MCF 10A (cell line): ENCODE data around the gene CA11. TPM values are rescaled to one million over a fixed set of nuclear protein-coding genes. Genes with fewer than 3 reads are reported as not detected.
A peak's percentile ranks its signal among the peaks of the same experiment; 100 is the strongest.

Experiments
- BruUV-seq: library from RNA; stranded (reverse); fragments of 400-500 nt; replicated peaks from 2 replicates; lab custom pipeline; 2021; lab: Mats Ljungman, UMichigan
- CTCF ChIA-PET: fragments of 300-600 bp; sonication (Branson Sonifier 250); formaldehyde crosslinking; extraction: SDS; loops from one replicate; lab custom pipeline; 2021; ENCODE audit warnings: antibody characterized with exemption, inconsistent platforms; lab: Yijun Ruan, JAX
- POLR2A ChIA-PET: fragments of 300-600, 350-650 bp; sonication (Branson Sonifier 250); formaldehyde crosslinking; extraction: SDS; loops from one replicate; lab custom pipeline; 2020; ENCODE audit warnings: antibody characterized with exemption, inconsistent platforms; lab: Yijun Ruan, JAX
- DNase-seq: peaks from one replicate; pipeline ENCODE4 v3.0.0-alpha.2; 2018; ENCODE audit not compliant: unreplicated experiment
- H3K27ac Mint-ChIP-seq: one replicate; pipeline ENCODE4 v1.8.0; 2022; ENCODE audit warnings: mild to moderate bottlenecking, low read depth, mixed read lengths; ENCODE audit not compliant: unreplicated experiment
- H3K27me3 Mint-ChIP-seq: one replicate; pipeline ENCODE4 v1.8.0; 2022; ENCODE audit warnings: mixed read lengths; ENCODE audit not compliant: insufficient read depth, unreplicated experiment
- H3K36me3 Mint-ChIP-seq: one replicate; pipeline ENCODE4 v1.8.0; 2022; ENCODE audit warnings: mild to moderate bottlenecking, moderate library complexity, mixed read lengths; ENCODE audit not compliant: insufficient read depth, unreplicated experiment
- H3K4me1 Mint-ChIP-seq: one replicate; pipeline ENCODE4 v1.8.0; 2022; ENCODE audit warnings: mixed read lengths; ENCODE audit not compliant: insufficient read depth, unreplicated experiment
- H3K4me3 Mint-ChIP-seq: one replicate; pipeline ENCODE4 v1.8.0; 2022; ENCODE audit warnings: mild to moderate bottlenecking, moderate library complexity, mixed read lengths; ENCODE audit not compliant: unreplicated experiment
- H3K9me3 Mint-ChIP-seq: one replicate; pipeline ENCODE4 v1.8.0; 2022; ENCODE audit warnings: mixed read lengths; ENCODE audit not compliant: unreplicated experiment
- intact Hi-C: fragments of 100-400 bp; cut with micrococcal nuclease; formaldehyde crosslinking; loops from 2 replicates; pipeline ENCODE4 v1.14.1; 2022
- total RNA-seq: library from RNA; stranded (reverse); gene quantifications from 2 replicates; pipeline ENCODE4 v1.2.3, GENCODE V29; 2022
- TF ChIP-seq, protein P1 (sequence below): fragments of 200-600 bp; IDR thresholded peaks from one replicate; pipeline ENCODE4 v1.8.0; 2022; ENCODE audit warnings: antibody characterized with exemption, mild to moderate bottlenecking; ENCODE audit not compliant: unreplicated experiment

The CA11 gene
- total RNA-seq, 1 experiment from 2014 or later = 2.9 TPM

DNA sequence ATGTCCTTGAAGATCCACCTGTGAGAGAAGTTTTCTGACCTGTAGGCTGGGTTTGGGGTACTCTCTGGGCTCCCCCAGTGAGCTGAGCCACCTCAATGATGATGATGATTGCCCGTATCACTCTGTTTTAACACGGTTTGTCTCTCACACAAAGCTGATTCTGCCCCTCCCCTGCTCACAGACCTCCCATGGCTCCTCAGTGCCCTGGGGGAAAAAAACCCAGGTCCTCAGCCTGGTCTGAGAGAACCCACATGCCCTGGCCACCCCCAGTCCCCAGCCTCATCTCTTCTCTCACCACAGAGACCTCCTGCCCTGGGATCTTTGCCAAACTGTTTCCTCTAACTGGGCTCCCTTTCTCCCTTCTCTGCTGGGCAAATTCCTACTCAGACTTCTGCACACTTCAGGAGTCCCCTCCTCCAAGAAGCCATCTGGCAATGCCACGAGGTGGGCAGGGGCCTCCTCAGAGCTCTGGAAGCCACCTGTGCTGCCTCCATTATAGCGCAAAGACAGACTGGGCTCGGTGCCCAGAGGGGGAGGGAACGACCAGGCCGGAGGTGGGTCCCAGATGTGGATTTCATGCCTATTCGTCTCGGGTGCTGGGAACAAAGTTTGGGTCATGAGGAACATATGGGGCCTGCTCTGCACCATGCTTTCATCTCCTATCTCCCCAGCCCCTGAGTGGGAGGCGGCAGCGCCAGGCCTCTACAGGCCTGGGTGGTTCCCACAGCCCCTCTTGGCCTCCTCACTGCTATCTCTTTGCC, 8.5 kb upstream of the CA11 start:
- intact Hi-C loops = no loop called here
- Mint-ChIP-seq H3K9me3 (no peaks in the 10 kb centered on the region), H3K27me3 (no peaks in the 10 kb centered on the region), H3K36me3 (no peaks in the 10 kb centered on the region), H3K27ac (no peak overlapping the region), H3K4me3 (no peak overlapping the region), H3K4me1 (peaks cover 16% of the 10 kb centered on the region)
- TF ChIP-seq, protein P1, sequence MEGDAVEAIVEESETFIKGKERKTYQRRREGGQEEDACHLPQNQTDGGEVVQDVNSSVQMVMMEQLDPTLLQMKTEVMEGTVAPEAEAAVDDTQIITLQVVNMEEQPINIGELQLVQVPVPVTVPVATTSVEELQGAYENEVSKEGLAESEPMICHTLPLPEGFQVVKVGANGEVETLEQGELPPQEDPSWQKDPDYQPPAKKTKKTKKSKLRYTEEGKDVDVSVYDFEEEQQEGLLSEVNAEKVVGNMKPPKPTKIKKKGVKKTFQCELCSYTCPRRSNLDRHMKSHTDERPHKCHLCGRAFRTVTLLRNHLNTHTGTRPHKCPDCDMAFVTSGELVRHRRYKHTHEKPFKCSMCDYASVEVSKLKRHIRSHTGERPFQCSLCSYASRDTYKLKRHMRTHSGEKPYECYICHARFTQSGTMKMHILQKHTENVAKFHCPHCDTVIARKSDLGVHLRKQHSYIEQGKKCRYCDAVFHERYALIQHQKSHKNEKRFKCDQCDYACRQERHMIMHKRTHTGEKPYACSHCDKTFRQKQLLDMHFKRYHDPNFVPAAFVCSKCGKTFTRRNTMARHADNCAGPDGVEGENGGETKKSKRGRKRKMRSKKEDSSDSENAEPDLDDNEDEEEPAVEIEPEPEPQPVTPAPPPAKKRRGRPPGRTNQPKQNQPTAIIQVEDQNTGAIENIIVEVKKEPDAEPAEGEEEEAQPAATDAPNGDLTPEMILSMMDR = no peak
- POLR2A ChIA-PET = interaction anchor here (0.6 kb wide), 1 partner anchor 43 kb away, joined by 4 read pairs; no protein-coding TSS in a partner anchor
- CTCF ChIA-PET = no interaction called here
- BruUV-seq = no TSS peak
- DNase-seq = no peak

DNA sequence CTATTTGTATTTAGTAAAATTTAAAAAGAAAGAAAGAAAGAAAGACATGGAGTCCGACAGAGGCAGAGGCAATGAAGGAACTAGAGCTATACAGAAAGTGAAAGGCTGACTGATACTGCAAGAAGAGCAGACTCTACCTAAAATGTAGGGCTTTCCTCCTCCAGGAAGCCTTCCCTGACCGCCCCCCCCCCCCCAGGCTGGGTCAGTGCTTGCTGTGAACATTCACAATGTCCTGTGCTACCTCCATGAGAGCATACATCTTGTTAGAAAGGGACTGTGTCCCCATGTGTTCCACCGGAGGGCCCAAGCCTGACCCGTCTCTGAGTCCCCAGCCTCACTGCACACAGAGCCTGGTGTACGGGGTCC, 5.7 kb upstream of the CA11 start:
- CTCF ChIA-PET = interaction anchor here (0.7 kb wide), 1 partner anchor 161 kb away, joined by 4 read pairs; no protein-coding TSS in a partner anchor
- Mint-ChIP-seq H3K9me3 (no peaks in the 10 kb centered on the region), H3K27me3 (no peaks in the 10 kb centered on the region), H3K4me3 (no peak overlapping the region), H3K36me3 (no peaks in the 10 kb centered on the region), H3K4me1 (peaks cover 18% of the 10 kb centered on the region), H3K27ac (no peak overlapping the region)
- POLR2A ChIA-PET = interaction anchor here (1.0 kb wide), 1 partner anchor 32 kb away, joined by 3 read pairs; the partner anchor contains the start of genes RPL18 and SPHK2
- DNase-seq = no peak
- TF ChIP-seq, protein P1 = no peak
- intact Hi-C loops = no loop called here
- no TSS peak for BruUV-seq

DNA sequence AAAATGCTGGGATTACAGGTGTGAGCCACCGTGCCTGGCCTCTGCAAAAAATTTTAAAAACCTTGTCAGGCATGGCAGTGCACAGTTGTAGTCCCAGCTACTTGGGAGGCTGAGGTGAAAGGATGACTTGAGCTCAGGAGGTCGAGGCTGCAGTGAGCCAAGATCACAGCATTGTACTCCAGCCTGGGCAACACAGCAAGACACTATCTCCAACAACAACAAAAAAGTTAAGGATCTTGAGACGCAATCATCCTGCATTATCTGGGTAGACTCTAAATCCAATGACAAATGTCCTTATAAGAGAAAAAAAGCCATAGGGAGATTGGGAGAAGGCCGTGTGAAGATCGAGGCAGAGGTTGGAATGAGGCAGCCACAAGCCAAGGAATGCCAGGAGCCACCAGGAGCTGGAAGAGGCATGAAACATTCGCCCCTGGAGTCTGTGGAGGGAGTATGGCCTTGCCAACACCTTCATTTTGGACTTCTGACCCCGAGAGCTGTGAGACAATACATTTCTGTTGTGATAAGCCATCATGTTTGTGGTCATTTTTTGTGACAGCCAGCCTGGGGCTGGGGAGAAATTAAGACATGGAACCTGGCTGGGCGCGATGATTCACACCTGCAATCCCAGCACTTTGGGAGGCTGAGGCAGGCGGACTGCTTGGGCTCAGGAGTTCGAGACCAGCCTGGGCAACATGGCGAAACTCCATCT, 5.1 kb upstream of the CA11 start:
- DNase-seq = no peak
- TF ChIP-seq, protein P1 = no peak
- H3K27me3 Mint-ChIP-seq = no peaks in the 10 kb centered on the region
- H3K27ac Mint-ChIP-seq = peak overlapping the region; percentile 22
- no peak overlapping the region for H3K4me3 Mint-ChIP-seq
- ChIA-PET CTCF (interaction anchor here (0.6 to 1.0 kb wide), 5 partner anchors 25 to 333 kb away, joined by 3 to 4 read pairs (median 3); no protein-coding TSS in a partner anchor), POLR2A (interaction anchor here (1.0 kb wide), 1 partner anchor 32 kb away, joined by 3 read pairs; the partner anchor contains the start of genes RPL18 and SPHK2)
- no peaks in the 10 kb centered on the region for H3K36me3 Mint-ChIP-seq
- H3K9me3 Mint-ChIP-seq = no peaks in the 10 kb centered on the region
- no TSS peak for BruUV-seq
- intact Hi-C loops = no loop called here
- H3K4me1 Mint-ChIP-seq = peaks cover 21% of the 10 kb centered on the region

DNA sequence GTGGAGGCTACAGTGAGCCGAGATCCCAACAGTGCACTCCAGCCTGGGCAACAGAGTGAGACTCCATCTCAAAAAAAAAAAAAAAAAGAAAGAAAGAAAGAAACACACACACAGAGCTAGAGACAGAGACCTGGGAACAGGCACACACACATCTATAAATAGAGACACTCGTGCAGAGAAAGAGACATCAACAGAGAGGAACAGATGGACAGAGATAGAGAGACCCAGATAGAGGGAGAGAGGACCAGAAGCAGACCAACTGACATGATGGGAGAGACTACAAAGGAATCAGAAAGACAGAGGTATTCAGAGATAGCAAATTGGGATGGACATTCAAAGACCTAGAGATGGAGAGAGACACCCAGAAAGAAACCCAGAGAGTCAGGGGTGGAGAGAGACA, 2.1 kb upstream of the CA11 start:
- H3K27ac Mint-ChIP-seq = no peak overlapping the region
- H3K9me3 Mint-ChIP-seq = no peaks in the 10 kb centered on the region
- H3K27me3 Mint-ChIP-seq = peaks cover 4% of the 10 kb centered on the region
- TF ChIP-seq, protein P1 = no peak
- intact Hi-C loops = loop anchor here (2.0 kb wide), 1 partner anchor 187 kb away; no protein-coding TSS in a partner anchor
- ChIA-PET CTCF (interaction anchor here (0.6 kb wide), 2 partner anchors 29 to 253 kb away, joined by 3 to 4 read pairs; no protein-coding TSS in a partner anchor), POLR2A (interaction anchor here (0.7 to 1.3 kb wide), 2 partner anchors 12 to 14 kb away, joined by 3 read pairs; no protein-coding TSS in a partner anchor)
- no peaks in the 10 kb centered on the region for H3K36me3 Mint-ChIP-seq
- H3K4me1 Mint-ChIP-seq = peaks cover 24% of the 10 kb centered on the region
- H3K4me3 Mint-ChIP-seq = peak overlapping the region; percentile 4
- no peak for DNase-seq
- no TSS peak for BruUV-seq
